Endothelial cell of umbilical vein (primary cell): ENCODE results near the gene XKR3. TPM values are rescaled to one million over a fixed set of nuclear protein-coding genes. Genes with fewer than 3 reads are reported as not detected.

Experiments used
- BruUV-seq: library from RNA; stranded (reverse); fragments of 400-500 nt; replicated peaks from 2 replicates; lab custom pipeline; 2021; lab: Mats Ljungman, UMichigan
- CTCF ChIA-PET: fragments of 300-600, 350-600 bp; sonication (Branson Sonifier 250); formaldehyde crosslinking; loops from one replicate; lab custom pipeline; 2021; ENCODE audit warnings: antibody characterized with exemption, inconsistent platforms; lab: Charles Lee
- POLR2A ChIA-PET: fragments of 300-600, 350-600 bp; sonication (Branson Sonifier 250); formaldehyde crosslinking; loops from one replicate; lab custom pipeline; 2021; ENCODE audit warnings: antibody characterized with exemption, inconsistent platforms; lab: Charles Lee
- DNase-seq: peaks from one replicate; pipeline ENCODE4 v3.0.0-alpha.2; 2011; ENCODE audit warnings: low read depth, low spot score
- FAIRE-seq: peaks from 2 replicates; lab custom pipeline; 2011; peaks lifted over from hg19 to GRCh38; lab: Jason Lieb, UNC
- H2AFZ ChIP-seq: 2 replicates; pipeline ENCODE4 v1.6.0; 2012; ENCODE audit warnings: low read depth, low read length, control low read depth, inconsistent platforms
- H3K27ac ChIP-seq: 2 replicates; pipeline ENCODE4 v1.5.1; 2011; ENCODE audit warnings: low read depth, mild to moderate bottlenecking, control low read depth, low read length, moderate library complexity; ENCODE audit not compliant: insufficient read depth
- H3K27me3 ChIP-seq, 2 experiments: 2 replicates each; pipeline versions ENCODE4 v1.6.0 to v1.6.1; 2011; ENCODE audit warnings: low read length in 2 of 2, mixed read lengths in 1 of 2; ENCODE audit not compliant: control insufficient read depth in 2 of 2, insufficient read depth in 2 of 2
- H3K36me3 ChIP-seq, 2 experiments: 2 replicates in 1 of 2; 3 replicates in 1 of 2; pipeline ENCODE4 v1.5.1; 2011; ENCODE audit warnings: low read length in 2 of 2, mild to moderate bottlenecking in 1 of 2, moderate library complexity in 1 of 2; ENCODE audit not compliant: control insufficient read depth in 2 of 2, insufficient read depth in 2 of 2; ENCODE audit errors: extremely low read depth in 1 of 2
- H3K4me1 ChIP-seq: 3 replicates; pipeline ENCODE4 v1.5.1; 2011; ENCODE audit warnings: mild to moderate bottlenecking, low read length; ENCODE audit not compliant: control insufficient read depth, insufficient read depth; ENCODE audit errors: extremely low read depth
- H3K4me2 ChIP-seq: 2 replicates; pipeline ENCODE4 v1.6.1; 2011; ENCODE audit warnings: low read length, control low read depth, mixed read lengths; ENCODE audit not compliant: insufficient read depth
- H3K4me3 ChIP-seq, 3 experiments: fragments of 200-600 bp in 1 of 3; sonication (generic), shearing (Covaris generic) in 1 of 3; replicated peaks in 1 of 3; 2 replicates each; pipeline ENCODE4 v1.5.1; 2011 to 2016; ENCODE audit warnings: control low read depth in 3 of 3, low read length in 3 of 3, mild to moderate bottlenecking in 2 of 3, inconsistent platforms in 1 of 3, low read depth in 1 of 3, moderate library complexity in 1 of 3; ENCODE audit not compliant: insufficient read depth in 1 of 3
- H3K79me2 ChIP-seq: 2 replicates; pipeline ENCODE4 v1.6.0; 2012; ENCODE audit warnings: low read length, inconsistent platforms; ENCODE audit not compliant: control insufficient read depth, insufficient read depth
- H3K9ac ChIP-seq: replicated peaks from 2 replicates; pipeline ENCODE3; 2011; ENCODE audit warnings: low read length, control low read depth; ENCODE audit not compliant: insufficient read depth; ENCODE audit errors: extremely low read depth
- H3K9me1 ChIP-seq: replicated peaks from 3 replicates; pipeline ENCODE4 v1.6.0; 2011; ENCODE audit warnings: mild to moderate bottlenecking, low read length; ENCODE audit not compliant: control insufficient read depth, insufficient read depth; ENCODE audit errors: extremely low read depth
- H3K9me3 ChIP-seq: replicated peaks from 2 replicates; pipeline ENCODE4 v1.5.1; 2012; ENCODE audit warnings: low read length, inconsistent platforms; ENCODE audit not compliant: control insufficient read depth, insufficient read depth
- H4K20me1 ChIP-seq: replicated peaks from 2 replicates; pipeline ENCODE3; 2011; ENCODE audit warnings: mild to moderate bottlenecking, low read length; ENCODE audit not compliant: control insufficient read depth, insufficient read depth; ENCODE audit errors: extremely low read depth
- EZH2 ChIP-seq: IDR thresholded peaks from 2 replicates; pipeline ENCODE4 v1.6.1; 2012; ENCODE audit warnings: borderline replicate concordance, low read depth, mild to moderate bottlenecking, moderate library complexity, low read length, inconsistent platforms; ENCODE audit not compliant: severe bottlenecking
- FOS ChIP-seq: IDR thresholded peaks from 2 replicates; pipeline ENCODE4 v1.6.1; 2011; ENCODE audit warnings: mild to moderate bottlenecking, low read length, moderate library complexity, borderline replicate concordance; ENCODE audit not compliant: insufficient read depth
- GATA2 ChIP-seq: IDR thresholded peaks from 2 replicates; pipeline ENCODE4 v1.7.0; 2011; ENCODE audit warnings: low read depth, mild to moderate bottlenecking, moderate library complexity, mixed read lengths, low read length; ENCODE audit not compliant: insufficient read length, insufficient read depth
- JUN ChIP-seq: IDR thresholded peaks from 2 replicates; pipeline ENCODE4 v1.6.1; 2011; ENCODE audit warnings: borderline replicate concordance, low read depth; ENCODE audit not compliant: insufficient read length, insufficient read depth
- MYC ChIP-seq: IDR thresholded peaks from one replicate; pipeline ENCODE4 v1.6.1; 2011; ENCODE audit warnings: mild to moderate bottlenecking, low read depth, low read length
- POLR2A ChIP-seq: IDR thresholded peaks from 2 replicates; pipeline ENCODE4 v1.6.1; 2012; ENCODE audit warnings: low read depth, mild to moderate bottlenecking, control low read depth, low read length
- POLR2AphosphoS5 ChIP-seq: IDR thresholded peaks from 2 replicates; pipeline ENCODE4 v1.6.1; 2012; ENCODE audit warnings: low read depth, mild to moderate bottlenecking, control low read depth, low read length, moderate library complexity; ENCODE audit not compliant: insufficient read depth
- dilution Hi-C: fragments of 300-500 bp; cut with MboI; formaldehyde crosslinking; loops from one replicate; pipeline ENCODE4 v1.15.0; 2019; ENCODE audit warnings: low sequenced_read_pairs; ENCODE audit not compliant: extremely low pct_ligation_motif_present
- intact Hi-C: fragments of 100-400 bp; cut with micrococcal nuclease; formaldehyde crosslinking; loops from one replicate; pipeline ENCODE4 v1.10.0; 2022
- polyA plus RNA-seq, 4 experiments: library from polyadenylated mRNA; depleted of rRNA in 3 of 4; stranded (reverse) in 3 of 4; unstranded in 1 of 4; fragments of >200 nt; gene quantifications; 2 replicates each; pipeline versions ENCODE4 v1.2.1 to v1.2.3, GENCODE V29; 2011 to 2012; ENCODE audit warnings: missing spikeins in 1 of 4
- total RNA-seq: library from RNA; stranded (reverse); gene quantifications from 2 replicates; pipeline ENCODE4 v1.2.3, GENCODE V29; 2021
- TF ChIP-seq, protein P1 (sequence below), 2 donors: IDR thresholded peaks; 1 replicate in 1 of 2; 2 replicates in 1 of 2; pipeline ENCODE4 v1.5.1; 2011; ENCODE audit warnings: low read length in 2 of 2, mild to moderate bottlenecking in 2 of 2, moderate library complexity in 2 of 2, control low read depth in 1 of 2, inconsistent platforms in 1 of 2, low read depth in 1 of 2; ENCODE audit not compliant: insufficient read depth in 1 of 2; ENCODE audit errors: extremely low read depth in 1 of 2
- TF ChIP-seq, protein P2 (sequence below): IDR thresholded peaks from 2 replicates; pipeline ENCODE4 v1.6.1; 2011; ENCODE audit not compliant: insufficient read depth, insufficient read length

The XKR3 gene
- total and polyA plus RNA-seq, 2 donors (not counting 3 experiments of a cell fraction or from before 2014, with no cell fraction given): not detected

DNA sequence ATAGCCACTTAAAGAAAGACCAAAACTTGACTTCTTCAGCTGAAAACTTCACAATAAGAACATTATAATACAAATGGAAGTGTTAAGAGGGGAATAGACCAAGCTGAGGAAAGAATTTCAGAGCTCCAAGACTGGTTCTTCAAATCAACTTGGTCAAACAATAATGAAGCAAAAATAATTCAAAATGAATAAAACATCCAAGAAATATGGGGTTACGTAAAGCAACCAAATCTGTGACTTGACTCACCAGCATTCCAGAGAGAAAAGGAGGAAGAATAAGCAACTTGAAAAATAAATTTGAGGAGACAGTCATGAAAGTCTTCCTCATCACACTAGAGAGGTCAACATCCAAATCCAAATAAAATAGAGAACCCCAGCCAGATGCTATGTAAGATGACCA lies 31.4 kb downstream of the XKR3 start:
- no peaks in the 10 kb centered on the region for H3K36me3 ChIP-seq
- no peak overlapping the region for H3K27ac ChIP-seq
- no peaks in the 10 kb centered on the region for H4K20me1 ChIP-seq
- ChIA-PET POLR2A (no interaction called here), CTCF (no interaction called here)
- H3K9me1 ChIP-seq: no peaks in the 10 kb centered on the region
- H3K9ac ChIP-seq: no peak overlapping the region
- FAIRE-seq: no peak
- H3K4me1 ChIP-seq: no peaks in the 10 kb centered on the region
- no peak for TF ChIP-seq FOS
- TF ChIP-seq EZH2: no peak
- TF ChIP-seq, protein P1, sequence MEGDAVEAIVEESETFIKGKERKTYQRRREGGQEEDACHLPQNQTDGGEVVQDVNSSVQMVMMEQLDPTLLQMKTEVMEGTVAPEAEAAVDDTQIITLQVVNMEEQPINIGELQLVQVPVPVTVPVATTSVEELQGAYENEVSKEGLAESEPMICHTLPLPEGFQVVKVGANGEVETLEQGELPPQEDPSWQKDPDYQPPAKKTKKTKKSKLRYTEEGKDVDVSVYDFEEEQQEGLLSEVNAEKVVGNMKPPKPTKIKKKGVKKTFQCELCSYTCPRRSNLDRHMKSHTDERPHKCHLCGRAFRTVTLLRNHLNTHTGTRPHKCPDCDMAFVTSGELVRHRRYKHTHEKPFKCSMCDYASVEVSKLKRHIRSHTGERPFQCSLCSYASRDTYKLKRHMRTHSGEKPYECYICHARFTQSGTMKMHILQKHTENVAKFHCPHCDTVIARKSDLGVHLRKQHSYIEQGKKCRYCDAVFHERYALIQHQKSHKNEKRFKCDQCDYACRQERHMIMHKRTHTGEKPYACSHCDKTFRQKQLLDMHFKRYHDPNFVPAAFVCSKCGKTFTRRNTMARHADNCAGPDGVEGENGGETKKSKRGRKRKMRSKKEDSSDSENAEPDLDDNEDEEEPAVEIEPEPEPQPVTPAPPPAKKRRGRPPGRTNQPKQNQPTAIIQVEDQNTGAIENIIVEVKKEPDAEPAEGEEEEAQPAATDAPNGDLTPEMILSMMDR (IDR thresholded peaks at IDR 0.05; ENCODE audit: extremely low read depth in 1 of 2, insufficient read depth in 1 of 2, low read depth in 1 of 2, low read length in 2 of 2): no peak
- TF ChIP-seq, protein P2, sequence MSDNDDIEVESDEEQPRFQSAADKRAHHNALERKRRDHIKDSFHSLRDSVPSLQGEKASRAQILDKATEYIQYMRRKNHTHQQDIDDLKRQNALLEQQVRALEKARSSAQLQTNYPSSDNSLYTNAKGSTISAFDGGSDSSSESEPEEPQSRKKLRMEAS: no peak
- no peak for TF ChIP-seq POLR2A
- TF ChIP-seq MYC: no peak
- no peak for TF ChIP-seq GATA2
- no peak for TF ChIP-seq POLR2AphosphoS5
- no peak for TF ChIP-seq JUN
- no peaks in the 10 kb centered on the region for H3K79me2 ChIP-seq
- H3K4me2 ChIP-seq: no peak overlapping the region
- H3K27me3 ChIP-seq: no peaks in the 10 kb centered on the region
- intact Hi-C loops: no loop called here
- no peak for DNase-seq
- H3K4me3 ChIP-seq: no peak overlapping the region
- BruUV-seq: no TSS peak
- dilution Hi-C loops: no loop called here
- H3K9me3 ChIP-seq: peaks cover 7% of the 10 kb centered on the region
- H2AFZ ChIP-seq: no peak overlapping the region
